GM13976 (cell line): ENCODE results near the gene ARHGAP32.
"Not testable (repeated sequence)": the region's sequence is repeated elsewhere in the genome, so short reads cannot be mapped to it uniquely, and the experiment has no call there.

Source experiments
- DNase-seq: peaks from one replicate; pipeline ENCODE4 v3.0.0; 2012; ENCODE audit warnings: low spot score
- CTCF ChIP-seq: IDR thresholded peaks from 2 replicates; pipeline ENCODE4 v1.5.1; 2012; ENCODE audit warnings: borderline replicate concordance, mild to moderate bottlenecking; ENCODE audit not compliant: insufficient read depth; ENCODE audit errors: extremely low read depth, missing control alignments, control extremely low read depth
- in situ Hi-C: fragments of 300-500 bp; cut with MboI; formaldehyde crosslinking; loops from one replicate; pipeline ENCODE4 v1.12.0; 2022; ENCODE audit warnings: low sequenced_read_pairs, mixed read lengths, inconsistent platforms; ENCODE audit not compliant: unreplicated experiment

Gene ARHGAP32

GRCh38 chr11:128925250-128925600 is 266.9 kb downstream of the ARHGAP32 start:
- no peak for TF ChIP-seq CTCF
- in situ Hi-C loops = no loop called here
- DNase-seq = no peak

DNA sequence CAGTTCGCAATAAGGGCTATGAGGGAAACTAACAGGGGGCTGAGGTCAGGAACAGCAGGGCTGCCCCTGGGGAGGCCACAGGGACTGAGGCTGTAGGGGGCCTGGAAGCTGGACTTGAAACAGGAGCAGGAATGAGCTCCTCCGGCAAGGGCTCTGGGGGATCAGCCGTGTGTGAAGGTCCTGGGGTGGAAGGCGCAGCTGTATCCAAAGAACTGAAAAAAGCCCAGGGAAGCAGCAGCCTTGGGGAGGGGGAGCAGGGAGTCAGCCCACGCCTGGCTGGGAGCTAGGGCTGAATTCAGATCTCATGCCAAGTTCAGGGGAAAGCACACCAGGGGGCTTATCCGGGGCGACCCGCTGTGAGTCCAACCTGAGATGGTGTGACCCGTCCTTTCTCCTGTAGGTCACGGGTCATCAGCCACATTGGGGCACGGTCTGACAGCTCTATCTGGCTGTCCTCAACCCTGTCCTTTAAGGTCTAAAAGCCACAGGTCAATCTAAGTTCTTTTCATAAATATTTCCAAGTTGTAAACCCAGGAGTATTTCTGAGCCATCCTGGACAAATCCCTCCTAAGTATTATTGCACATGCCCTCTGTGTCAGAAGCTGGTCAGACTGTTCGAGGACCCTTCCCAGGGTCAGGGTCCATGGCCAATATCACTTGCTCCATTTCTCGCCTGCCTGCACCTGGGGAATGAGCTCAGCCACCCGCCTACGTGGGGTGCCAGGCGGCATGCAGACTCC is 267.4 kb downstream of the ARHGAP32 start:
- TF ChIP-seq CTCF = no peak
- in situ Hi-C loops = no loop called here
- DNase-seq = no peak

DNA sequence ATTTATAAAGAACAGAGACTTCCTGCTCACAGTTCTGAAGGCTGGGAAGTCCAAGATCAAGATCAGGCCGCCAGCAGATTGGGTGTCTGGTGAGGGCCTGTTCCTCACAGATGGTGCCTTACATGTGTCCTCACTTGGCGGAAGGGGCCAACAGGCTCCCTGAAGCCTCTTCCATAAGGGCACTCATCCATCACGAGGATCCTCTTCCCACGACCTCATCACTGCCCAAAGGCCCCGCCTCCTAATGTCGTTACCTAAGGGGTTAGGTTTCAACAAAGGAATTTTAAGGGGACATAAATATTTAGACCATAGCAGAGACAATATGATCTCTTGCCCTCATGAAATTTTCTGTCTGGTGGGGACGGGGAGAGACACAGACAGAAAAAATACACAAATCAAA is 268.0 kb downstream of the ARHGAP32 start:
- no peak for DNase-seq
- in situ Hi-C loops = no loop called here
- no peak for TF ChIP-seq CTCF

DNA sequence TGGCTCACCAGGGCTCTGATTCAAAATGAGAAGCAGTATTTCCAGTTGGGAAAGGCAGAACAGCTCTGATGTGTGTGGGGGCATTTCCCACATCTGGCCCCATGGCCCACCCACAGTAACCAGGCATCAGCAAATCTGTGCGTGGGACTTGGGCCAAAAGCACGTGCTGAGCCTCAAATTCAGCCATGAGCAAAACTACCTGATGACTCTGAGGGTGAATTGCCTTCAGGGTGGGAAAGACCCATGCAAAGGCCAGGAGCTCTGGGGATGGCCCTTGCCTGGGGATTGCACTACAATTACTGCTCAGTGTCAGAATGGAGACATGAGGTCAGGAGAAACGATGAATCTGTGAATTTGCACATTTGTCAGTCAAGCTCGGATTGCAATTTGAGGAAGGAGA is 270.3 kb downstream of the ARHGAP32 start:
- in situ Hi-C loops = no loop called here
- no peak for DNase-seq
- no peak for TF ChIP-seq CTCF

- DNase-seq = no peak
- TF ChIP-seq CTCF = no peak
- in situ Hi-C loops = no loop called here
These were observed 271.5 kb downstream of the ARHGAP32 start for GRCh38 chr11:128920666-128921065.

- DNase-seq, in situ Hi-C loops: not testable (repeated sequence)
These were observed 272.5 kb downstream of the ARHGAP32 start for GRCh38 chr11:128919635-128920034.

DNA sequence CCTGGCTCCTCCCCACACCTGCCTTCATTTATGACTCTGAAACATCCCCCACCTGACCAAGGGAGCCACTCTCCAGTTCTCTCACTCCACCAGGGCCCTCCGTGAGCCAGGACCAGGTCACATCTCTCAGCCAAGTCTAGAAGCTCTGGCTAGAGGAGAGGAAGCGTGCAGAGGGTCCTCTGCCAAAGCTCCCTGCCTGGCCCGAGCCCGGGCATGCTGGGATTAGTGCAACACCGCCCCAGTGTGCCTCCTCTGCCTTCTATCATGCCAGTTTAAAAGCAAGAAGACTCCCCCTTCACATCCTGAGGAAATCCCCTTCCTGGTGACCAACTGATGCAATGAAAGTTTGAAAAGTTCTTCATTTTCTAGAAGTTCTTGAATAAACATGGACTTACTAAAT is 272.9 kb downstream of the ARHGAP32 start:
- no peak for DNase-seq
- in situ Hi-C loops = no loop called here
- TF ChIP-seq CTCF = no peak
